GM19397 (cell line): ENCODE measurements around the gene SERPINA9.

ENCODE experiments used
- ATAC-seq: cut with Tn5 transposase; IDR thresholded peaks from one replicate; pipeline ENCODE4 v1.9.1; 2021; ENCODE audit warnings: mild to moderate bottlenecking, moderate library complexity; ENCODE audit not compliant: unreplicated experiment

SERPINA9 gene

GRCh38 chr14:94464290-94464689 is 11.7 kb downstream of the SERPINA9 start:
- ATAC-seq: no peak

- ATAC-seq: no peak
Observed at GRCh38 chr14:94462763-94463572, 13.0 kb downstream of the SERPINA9 start.

GRCh38 chr14:94462219-94462551 is 13.8 kb downstream of the SERPINA9 start:
- no peak for ATAC-seq

- ATAC-seq: no peak
Observed at GRCh38 chr14:94461526-94462218, 14.3 kb downstream of the SERPINA9 start.

GRCh38 chr14:94460631-94461416 is 15.2 kb downstream of the SERPINA9 start:
- ATAC-seq: no peak

- ATAC-seq: no peak
Observed at GRCh38 chr14:94458558-94459205, 17.3 kb downstream of the SERPINA9 start.

GRCh38 chr14:94458096-94458495 is 17.9 kb downstream of the SERPINA9 start:
- ATAC-seq: no peak

GRCh38 chr14:94455928-94456327 is 20.1 kb downstream of the SERPINA9 start:
- ATAC-seq: no peak

- ATAC-seq: no peak
Observed at GRCh38 chr14:94451826-94452225, 24.2 kb downstream of the SERPINA9 start.

GRCh38 chr14:94451091-94451771 is 24.8 kb downstream of the SERPINA9 start:
- no peak for ATAC-seq

GRCh38 chr14:94450722-94451090 is 25.3 kb downstream of the SERPINA9 start:
- no peak for ATAC-seq

- ATAC-seq: no peak
Observed at GRCh38 chr14:94449930-94450329, 26.1 kb downstream of the SERPINA9 start.

- no peak for ATAC-seq
Observed at GRCh38 chr14:94448071-94448808, 27.8 kb downstream of the SERPINA9 start.

- no peak for ATAC-seq
Observed at GRCh38 chr14:94447206-94447605, 28.8 kb downstream of the SERPINA9 start.

GRCh38 chr14:94446126-94446525 is 29.9 kb downstream of the SERPINA9 start:
- no peak for ATAC-seq

- ATAC-seq: no peak
Observed at GRCh38 chr14:94445003-94445402, 31.0 kb downstream of the SERPINA9 start.

GRCh38 chr14:94441531-94442205 is 34.3 kb downstream of the SERPINA9 start:
- ATAC-seq: no peak

GRCh38 chr14:94441130-94441529 is 34.9 kb downstream of the SERPINA9 start:
- no peak for ATAC-seq

GRCh38 chr14:94439453-94440057 is 36.4 kb downstream of the SERPINA9 start:
- no peak for ATAC-seq
